Omental fat pad (tissue), 4 donors: ENCODE results near the gene ADORA2B. TPM values are rescaled to one million over a fixed set of nuclear protein-coding genes. Genes with fewer than 3 reads are reported as not detected.

ENCODE experiments used
- ATAC-seq: fragments of 150-250 bp; one replicate; pipeline ENCODE4 v1.9.1; 2016; ENCODE audit warnings: mild to moderate bottlenecking, moderate library complexity; ENCODE audit not compliant: low FRiP score
- DNase-seq: peaks from one replicate; pipeline ENCODE4 v3.0.0-alpha.2; 2019; ENCODE audit warnings: low spot score
- CTCF ChIP-seq, 3 donors: fragments of 450-650 bp; IDR thresholded peaks; one replicate each; pipeline ENCODE4 v1.5.1; 2016 to 2017; ENCODE audit warnings: antibody characterized with exemption in 3 of 3, mild to moderate bottlenecking in 3 of 3, moderate library complexity in 2 of 3
- total RNA-seq, 4 donors: library from RNA; depleted of rRNA; stranded (reverse); fragments of >200 nt; gene quantifications; one replicate each; pipeline ENCODE4 v1.1.0, GENCODE V29; 2016

ADORA2B gene
- total RNA-seq, 4 donors from 2014 or later = 0.82 to 5.6 (median 2.1) TPM; not detected in 1

GRCh38 chr17:16023881-16024280, 79.0 kb downstream of the ADORA2B start:
- ATAC-seq (no peak), DNase-seq (no peak)
- no peak for TF ChIP-seq CTCF (IDR thresholded peaks at IDR 0.05)

- no peak for DNase-seq
- no peak for ATAC-seq
- no peak for TF ChIP-seq CTCF (IDR thresholded peaks at IDR 0.05)
Measured at GRCh38 chr17:16025202-16025601, 80.3 kb downstream of the ADORA2B start.

Other genes starting within 250 kb of the ADORA2B start
- gene ZNF286A, start 245.4 kb upstream of the ADORA2B start, total RNA-seq = 10 to 100 TPM; 11.9 to 28.9 (median 19.1) TPM
- gene TBC1D26, start 212.8 kb upstream of the ADORA2B start, total RNA-seq = under 1 TPM in 1 of 4 donors, not detected in 3; 0.24 TPM
- gene ZSWIM7, start 54.6 kb downstream of the ADORA2B start, total RNA-seq = 10 to 100 TPM in 3 of 4 donors, 1 to 10 TPM in 1; 8.6 to 34.0 (median 20.4) TPM
- 10 to 100 TPM; 42.4 to 72.7 (median 56.8) TPM for gene TTC19, start 54.7 kb downstream of the ADORA2B start, total RNA-seq